NCI-H524 treated with DMSO at 0.1 percent for 48 hours (cell line): ENCODE data around the gene INHBB.

Experiments used
- DNase-seq: peaks from one replicate; lab custom pipeline; 2025; lab: John Stamatoyannopoulos, UW

Gene INHBB

DNA sequence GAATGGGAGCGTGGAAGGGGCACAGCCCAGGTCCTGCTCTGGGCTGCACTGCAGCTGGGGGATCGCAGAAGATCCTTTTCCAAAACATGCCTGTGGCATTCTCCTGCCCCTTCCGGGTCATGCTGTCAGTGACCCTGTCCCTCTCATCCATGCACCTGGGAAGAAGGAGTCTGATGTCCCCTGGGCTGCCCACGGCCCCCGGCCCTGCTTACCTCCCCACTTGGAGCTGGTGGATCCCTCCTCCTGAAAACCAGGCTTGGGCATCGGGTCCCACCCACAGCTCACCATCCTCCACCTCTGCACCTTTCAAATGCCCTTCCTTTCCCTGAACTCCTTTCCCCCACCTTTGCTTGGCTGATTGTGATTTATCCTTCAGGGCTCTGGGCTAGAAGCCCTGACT is 11.8 kb downstream of the INHBB start:
- DNase-seq = no peak

DNA sequence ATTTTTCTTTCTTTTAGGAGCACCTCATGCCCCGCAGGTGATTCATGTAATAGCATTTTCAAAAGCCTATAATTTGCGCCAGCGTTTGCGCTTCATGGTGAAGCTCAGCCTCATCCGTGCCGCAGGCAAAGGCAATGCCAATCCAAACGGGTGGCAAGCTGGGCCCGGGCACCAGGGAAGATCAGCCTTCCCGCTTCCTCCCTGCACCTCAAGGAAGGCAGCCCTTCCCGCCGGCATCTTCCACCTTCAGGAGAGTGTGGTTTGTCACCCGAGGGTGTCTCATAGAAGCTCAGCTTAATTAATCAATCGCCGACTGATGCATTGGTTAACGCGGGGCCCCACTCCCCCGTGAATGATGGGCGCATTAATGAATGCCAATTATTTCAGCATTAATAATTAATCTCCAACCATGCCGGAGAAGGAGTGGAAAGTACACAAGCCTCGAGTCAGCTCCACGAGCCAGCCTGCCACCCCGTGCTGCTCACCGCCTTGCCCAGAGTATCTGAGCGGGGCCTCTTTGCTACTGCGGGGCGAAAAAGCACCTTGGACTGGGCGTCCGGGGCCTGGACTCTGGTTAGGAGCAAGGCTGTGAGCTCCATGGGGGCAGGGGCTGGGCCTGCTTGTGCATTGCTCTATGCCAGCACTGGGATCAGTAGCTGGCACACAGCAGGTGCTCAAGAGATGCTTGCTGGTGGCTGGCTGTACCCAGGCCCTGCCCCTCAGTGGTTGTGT is 13.0 kb downstream of the INHBB start:
- DNase-seq = no peak

DNA sequence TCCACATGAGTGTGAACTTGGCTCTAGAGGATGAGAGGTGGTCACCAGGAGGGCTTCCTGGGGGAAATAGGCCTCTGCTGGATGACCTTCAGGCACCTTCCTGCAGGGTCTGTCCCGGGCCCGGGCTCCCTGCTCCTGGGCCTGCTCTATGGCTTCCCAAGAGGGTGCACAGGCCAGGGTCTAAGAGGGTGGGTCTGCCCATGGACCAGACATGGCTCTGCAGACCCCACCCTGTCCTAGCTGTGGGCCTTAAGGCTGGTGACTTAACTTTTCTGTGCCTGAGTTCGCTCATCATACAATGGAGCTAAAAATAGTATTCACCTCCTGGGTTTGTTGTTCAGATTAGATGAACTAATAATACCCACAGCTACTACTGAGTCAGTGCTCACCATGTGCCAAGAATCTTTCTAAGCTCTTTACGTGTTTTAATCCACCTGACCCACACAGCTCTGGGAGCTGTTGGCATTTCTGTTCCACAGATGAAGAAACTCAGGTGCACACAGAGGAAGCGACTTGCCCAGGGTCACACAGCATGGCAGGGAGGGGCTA is 14.4 kb downstream of the INHBB start:
- DNase-seq = no peak

DNA sequence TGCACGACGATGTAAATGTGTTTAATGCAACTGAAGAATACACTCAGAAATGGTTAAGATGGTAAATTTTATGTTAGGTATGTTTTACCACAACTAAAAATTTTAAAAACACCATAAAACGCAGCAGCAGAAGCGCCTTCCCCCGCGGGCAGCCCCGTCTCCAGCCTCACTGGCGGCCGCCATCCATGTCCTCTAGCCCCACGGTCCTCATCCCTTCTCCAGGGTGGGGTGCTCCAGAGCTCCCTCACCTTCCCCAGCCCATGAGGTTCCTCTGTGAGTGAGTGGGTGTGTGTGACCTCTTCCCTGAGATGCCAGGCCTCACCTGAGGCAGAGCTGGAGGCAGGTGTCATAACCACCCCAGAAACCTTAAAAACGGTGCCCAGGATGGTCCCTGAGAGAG is 17.0 kb downstream of the INHBB start:
- DNase-seq = no peak

DNA sequence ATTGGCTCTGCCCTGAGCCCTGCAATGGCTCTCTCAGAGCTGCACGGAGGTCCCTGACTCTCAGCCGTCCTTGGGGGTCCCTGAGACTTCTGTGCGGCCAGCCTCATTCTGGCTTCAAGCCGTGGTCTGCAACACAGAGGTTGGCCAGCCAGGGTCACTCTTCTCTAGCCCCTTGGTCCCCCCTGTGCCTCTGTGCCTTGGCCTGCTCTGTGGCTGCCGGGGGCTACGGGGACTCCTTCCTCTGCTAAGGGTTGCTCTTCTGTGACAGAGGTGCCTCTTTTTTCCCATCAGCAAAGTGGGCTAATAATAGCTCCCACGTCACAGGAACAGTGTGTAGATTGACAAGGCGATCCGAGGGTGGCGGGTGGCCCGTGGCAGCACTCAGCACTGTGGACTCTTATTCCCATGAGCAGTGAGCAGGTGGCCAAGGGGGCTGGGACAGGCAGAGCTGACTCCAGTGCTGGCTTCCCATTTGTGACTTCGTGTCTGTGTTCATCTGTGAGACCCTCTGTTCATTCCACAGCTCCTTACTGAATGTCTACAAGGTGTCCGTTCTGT is 19.4 kb downstream of the INHBB start:
- DNase-seq = no peak

DNA sequence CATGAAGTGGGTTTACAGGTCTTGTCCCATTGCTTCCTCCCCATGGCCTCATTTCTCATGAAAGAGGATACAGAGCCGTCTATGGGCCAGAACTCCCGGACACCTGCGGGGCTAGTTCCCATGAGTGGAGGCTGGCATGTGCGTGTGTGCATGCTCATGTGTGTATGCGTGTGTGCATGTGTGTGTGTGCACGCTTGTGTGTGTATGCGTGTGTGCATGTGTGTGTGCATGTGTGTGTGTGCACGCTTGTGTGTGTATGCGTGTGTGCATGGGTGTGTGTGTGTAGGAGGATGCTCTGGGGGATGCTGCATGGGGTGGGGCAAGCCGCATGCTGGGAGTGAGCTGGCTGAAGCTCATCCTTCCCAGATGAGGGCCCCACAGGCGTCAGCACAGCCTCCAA is 20.8 kb downstream of the INHBB start:
- no peak for DNase-seq

DNA sequence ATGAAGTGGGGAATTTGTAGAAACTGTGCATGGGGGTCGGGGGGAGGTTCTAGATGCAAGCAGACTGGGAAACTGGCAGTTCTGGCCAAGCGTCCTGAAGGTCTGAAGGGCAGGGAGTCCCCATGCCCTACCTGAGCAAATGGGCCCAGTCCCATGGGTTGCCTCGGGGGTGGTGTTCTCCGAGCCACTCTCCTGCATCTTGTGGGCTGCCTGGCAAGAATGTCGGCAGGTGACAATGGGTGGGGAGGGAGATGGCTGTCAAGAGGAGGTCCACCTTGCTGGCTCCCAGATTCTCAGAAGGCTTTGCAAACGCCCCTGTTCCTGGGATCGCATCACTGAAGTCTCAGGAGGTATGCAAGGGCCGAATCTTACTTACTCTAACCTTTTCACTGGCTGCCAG is 21.3 kb downstream of the INHBB start:
- DNase-seq = no peak

DNA sequence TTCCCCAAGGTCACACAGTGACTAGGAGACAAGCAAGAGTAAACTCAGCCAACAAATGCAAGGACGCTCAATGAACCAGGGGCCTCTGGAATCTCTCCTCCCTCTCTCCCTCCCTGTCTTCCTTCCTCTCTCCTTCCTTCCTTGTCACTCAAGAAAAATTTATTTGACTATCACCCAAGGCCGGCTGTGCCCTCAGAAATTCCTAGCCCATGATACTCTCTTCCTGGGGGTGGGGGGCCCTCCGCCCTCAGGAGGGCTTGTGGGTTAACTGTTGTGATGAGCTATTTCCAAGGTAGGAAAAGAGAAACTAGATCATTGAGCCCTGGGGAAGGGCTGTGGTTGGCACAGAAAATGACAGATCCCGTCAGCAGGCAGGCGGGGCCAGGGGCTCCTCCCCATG is 21.7 kb downstream of the INHBB start:
- DNase-seq = no peak

DNA sequence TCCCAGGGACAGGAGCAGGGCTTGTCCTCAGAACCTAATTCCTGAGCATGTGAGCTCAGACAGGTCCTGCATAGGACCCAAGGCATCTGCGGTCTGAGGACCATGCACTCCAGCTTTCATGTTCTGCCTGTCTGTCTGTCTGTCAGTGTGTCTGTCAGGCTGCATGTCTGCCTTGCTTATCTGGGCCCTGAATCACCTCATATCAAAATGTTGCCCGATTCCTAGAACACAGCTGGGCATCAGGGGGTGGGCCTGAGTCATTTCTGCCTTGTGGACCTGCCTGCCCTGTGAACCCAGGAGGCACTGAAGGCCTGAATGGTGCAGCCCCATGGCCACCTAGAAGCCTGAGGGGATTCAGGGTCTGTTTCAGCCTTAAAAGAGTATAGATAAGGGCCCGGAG is 22.1 kb downstream of the INHBB start:
- no peak for DNase-seq

DNA sequence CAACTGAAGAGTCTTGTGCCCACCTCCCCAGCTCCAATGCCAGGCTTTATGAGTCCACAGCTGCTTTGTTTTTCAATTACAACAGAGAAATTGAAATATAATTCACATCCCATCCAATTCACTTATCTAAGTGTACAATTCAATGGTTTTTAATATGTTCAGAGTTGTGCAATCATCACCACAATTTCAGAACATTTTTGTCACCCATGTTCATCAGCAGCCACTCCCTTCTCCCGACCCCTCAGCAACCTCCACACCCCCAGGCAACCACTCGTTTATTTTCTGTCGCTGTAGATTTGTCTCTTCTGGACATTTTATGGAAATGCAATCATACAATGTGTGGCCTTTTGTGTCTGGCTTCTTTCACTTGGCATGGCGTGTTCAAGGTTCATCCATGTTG is 23.3 kb downstream of the INHBB start:
- no peak for DNase-seq

DNA sequence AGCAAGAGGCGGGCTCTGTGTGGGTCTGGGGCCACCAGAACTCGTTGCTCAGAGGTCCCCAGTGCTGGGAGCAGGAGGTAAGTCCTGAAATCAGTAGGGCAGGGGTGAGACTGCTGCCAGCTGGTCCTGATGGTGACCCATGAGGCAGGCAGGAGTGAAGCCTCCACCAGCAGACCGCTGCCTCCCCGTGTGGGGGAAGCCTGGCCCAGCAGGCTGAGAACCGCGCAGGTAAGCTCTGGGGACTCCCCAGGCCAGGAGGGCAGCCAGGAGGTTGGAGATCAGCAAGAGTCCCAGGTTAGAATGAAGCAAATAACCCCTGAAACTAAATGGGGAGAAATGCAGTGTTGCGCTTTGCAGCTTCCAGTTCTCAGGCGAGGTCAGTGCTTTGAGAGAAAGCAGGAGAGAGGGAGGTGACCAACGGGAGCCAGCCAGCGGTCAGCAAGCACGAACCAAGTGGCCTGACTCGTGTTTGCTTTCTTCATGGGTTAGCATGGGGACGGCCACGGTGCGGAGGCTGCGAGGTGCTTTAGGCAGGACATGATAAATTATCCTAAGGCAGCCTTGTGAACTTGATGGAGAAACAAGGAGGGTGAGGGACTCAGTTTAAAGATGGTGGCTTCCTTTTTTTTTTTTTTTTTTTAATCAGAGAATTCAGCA is 26.2 kb downstream of the INHBB start:
- DNase-seq = no peak

DNA sequence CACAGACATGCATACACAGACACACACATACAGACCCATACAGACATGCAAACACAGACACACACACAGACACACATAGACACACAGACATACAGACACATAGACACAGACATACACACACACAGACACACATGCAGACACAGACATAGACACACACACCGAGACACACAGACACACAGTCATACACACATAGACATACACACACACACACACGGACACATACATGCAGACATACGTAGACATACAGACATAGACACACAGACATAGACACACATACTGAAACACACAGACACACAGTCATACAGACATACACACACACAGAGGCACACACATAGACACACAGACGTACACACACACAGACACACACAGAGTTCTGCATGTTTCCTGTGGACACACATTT is 26.9 kb downstream of the INHBB start:
- no peak for DNase-seq

DNA sequence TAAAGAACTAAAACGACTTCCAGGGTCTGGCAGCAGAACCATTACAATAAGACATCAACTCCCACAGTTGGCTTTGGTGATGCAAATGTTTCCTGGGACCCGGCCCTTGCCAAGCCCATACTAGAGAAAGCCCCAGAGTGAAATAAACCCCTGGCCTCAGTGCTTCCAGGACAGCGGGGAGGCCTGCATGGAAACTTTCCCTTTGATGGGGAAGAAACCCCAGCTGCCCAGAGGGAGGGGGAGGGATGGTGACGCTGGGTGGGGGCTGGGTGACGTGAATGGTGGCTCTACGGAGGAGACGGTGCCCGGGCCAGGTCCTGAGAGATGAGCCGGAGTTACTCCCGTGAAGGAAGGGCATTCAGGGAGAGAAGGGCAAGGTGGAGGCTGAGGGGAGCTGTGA is 27.5 kb downstream of the INHBB start:
- no peak for DNase-seq

DNA sequence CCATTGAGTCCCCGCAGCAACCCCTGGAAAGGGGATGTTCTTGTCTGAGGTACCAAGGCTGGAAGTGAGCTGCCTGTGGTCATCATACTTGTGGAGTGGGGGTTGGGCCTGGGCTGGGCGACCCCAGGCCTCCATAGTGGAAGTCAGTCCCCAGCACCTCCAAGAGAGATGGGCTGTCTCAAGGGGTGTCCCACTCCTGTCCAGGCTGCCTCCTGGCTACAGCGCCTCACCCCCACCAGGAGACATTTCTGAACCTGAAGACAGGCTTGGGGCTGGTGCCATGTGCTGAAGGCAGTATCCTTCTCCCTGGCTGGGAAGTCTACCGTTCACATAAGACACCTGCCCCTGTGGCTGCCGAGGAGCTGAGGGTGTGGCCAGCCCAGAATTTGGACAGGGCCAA is 28.9 kb downstream of the INHBB start:
- no peak for DNase-seq

DNA sequence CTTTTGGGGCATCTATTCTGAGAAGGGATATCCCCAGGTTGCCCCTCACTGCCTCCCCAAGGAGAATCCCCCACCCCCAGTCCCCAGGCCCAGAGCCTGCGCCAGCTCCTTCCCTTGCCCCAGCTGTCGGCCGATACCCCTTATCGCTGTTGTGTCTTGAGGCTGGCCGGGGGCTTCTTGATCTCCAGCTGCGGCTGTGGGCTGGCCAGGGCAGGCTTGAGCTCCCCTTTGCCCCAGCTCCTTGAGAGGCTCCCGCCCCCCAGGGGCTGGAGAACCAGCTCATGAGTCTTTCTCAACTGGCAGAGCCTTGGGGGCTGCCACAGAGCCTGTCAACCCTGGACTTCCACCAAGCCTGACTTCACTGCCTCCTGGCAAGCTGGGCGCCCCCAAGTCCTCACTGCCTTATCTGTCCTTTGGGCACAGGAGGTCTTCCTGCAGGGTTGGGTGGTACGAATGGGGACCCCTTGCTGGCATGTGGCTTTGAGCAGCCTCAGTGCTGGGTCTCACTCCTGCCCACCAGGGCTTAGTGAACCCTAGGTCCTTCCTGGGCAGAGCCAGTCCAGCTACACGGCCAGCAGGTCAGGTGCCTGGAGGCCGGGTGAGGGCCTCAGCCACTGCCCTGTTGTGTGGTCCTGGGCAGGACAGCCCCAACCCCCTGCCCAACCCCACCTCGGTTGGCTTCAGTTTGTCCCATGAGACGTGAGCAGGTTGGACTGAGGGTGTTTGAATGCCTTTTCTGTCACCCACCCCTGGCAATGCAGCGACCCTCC is 29.5 kb downstream of the INHBB start:
- DNase-seq = no peak

DNA sequence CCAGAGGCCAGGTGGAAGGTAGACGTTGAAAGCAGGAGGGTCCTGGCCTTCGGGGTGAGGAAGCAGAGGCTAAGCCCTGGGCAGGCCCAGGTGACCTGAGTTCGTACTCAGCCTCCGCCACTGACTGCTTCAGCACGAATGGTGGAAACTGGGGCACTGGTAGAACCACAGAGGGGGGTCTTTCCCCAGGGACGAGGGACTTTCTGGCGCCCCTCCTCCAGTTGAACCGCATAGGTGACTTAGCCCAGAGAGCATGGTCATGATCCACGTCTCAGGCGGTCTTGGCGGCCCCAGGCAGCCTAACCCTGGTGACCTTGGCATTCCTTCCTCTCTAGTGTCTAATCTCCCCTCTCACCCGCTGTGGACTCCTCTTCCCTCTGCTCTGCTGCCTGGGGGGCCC is 30.2 kb downstream of the INHBB start:
- DNase-seq = no peak

DNA sequence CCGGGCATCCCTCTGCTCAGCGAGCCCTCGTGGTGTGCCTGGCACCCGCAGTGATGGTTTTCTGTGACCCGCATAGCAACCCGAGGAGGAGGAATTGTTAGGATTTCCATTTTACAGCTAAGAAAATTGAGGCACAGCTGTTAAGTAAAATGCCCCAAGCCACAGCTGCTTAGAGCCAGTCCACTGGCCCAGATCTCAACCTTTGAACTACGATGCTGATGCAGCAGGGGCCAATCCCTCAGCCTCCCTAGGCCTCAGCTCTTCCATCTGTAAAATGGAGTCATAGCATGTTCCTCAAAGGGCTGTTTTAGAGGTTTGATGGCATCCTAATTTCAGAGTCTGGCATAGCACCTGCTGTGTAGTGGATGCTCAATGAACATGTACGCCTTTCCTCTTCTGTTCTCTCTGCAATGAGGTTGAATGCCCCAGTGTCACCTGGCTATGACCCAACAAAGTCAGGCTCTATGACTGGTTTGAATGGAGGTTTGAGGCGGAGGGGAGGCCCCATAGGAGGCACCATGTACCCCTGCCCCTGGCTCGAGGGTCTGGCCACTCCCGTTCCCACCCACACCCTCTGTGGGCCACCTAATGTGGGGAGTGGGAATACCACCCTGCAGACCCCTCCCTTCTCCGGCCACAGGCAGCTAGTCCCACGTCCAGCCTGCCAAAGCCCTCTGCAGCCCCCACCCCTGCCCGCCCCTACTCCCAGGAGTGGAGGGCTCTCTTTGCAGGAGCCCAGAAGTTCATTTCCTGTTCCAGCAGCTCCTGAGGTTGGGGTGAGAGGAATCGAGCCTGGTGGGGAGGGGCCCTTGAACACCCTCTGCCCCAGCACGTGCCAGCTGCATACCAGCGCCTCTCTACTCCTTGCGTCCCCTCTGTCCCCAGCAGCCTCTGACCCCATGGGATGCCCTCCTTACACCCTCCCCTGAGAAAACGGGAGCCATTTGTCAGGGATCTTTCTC is 31.0 kb downstream of the INHBB start:
- no peak for DNase-seq

DNA sequence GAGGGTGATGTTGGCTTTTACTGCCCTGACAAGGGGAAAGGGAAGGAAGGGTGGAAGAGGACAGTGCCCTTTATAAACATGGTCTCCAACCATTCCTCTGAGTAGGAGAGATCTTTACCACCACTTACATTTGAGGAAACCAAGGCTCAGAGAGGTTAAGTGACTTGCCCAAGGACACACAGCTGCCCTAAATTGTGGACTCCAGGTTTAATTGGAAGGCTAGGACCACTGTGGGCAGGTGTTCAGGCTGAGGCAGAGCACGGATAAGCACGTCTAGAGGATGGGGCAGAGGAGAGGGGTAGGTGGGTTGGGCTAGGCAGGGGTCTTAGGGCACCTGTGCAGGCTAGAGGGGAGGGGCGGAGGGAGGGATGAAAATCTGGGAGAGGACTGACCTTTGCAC is 32.7 kb downstream of the INHBB start:
- DNase-seq = no peak

DNA sequence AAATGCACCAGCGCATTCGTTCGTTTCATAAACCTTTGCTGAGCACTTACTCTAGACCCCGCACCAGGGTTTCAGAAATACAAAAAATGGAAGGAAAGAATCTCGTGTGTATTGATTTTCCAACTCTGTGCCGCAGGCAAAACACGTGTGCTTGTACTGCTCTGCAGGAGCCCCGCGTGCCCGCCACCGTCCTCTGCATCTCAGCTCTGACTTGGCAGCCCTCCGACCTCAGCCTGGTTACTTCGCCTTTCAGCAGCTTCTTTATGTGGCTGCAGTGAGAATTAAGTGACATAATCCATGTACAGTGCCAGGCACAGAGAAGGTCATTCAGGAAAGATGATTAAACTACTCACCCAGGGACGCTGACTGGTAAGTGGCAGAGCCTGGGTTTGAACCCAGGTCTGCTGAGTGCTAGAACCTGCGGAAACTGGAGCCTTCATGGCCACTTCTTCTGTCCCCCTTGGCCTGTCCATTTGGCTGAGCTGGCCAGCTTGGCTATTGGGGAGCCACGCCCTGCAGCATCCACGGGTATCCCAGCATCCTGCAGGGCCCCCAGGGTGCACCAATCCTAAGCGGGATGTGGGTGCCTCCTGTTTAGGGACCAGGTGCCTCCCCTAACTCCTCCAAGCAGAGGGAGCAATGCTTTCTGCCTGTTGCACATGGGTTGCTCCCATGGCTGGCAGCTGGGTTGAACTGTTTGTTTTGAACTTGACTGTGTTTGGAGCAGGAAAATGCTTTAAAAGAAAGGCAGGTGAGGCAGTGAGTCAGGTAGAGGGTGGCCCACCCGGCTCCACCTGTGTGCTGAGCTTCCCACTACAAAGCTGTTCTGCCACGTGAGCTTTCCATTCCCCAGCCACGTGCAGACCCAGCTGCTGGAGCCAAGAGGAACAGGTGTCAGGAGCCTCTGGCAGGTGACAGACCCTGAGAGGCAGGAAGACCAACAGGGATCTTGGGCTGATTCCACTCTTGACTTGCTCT is 34.3 kb downstream of the INHBB start:
- no peak for DNase-seq

DNA sequence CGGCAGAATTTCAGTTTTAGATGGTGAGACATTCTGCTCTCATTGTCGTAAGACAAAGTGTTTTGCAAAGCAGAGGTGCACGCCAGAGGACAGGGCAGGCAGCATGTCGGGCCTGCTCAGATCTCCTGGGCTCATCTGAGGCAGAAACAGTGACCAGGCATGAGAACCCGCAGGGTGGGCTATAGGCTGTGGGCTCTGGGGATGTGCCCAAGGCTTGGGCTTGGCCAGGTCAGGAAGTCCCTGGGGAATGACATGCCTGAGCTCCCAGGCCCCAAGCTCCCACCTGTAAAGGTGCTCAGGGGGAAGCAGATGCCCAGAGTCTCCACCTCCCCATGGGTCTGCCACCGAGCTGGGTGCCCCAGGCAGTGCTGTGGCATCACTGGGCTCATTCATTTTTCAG is 35.3 kb downstream of the INHBB start:
- DNase-seq = no peak
